HepG2 (cell line): Measurements from ENCODE around the gene ADIPOR2. TPM values are rescaled to one million over a fixed set of nuclear protein-coding genes. Genes with fewer than 3 reads are reported as not detected.

Experiments used
- ATAC-seq: fragments of 200-7000 bp; cut with Tn5 transposase; 3 replicates; pipeline ENCODE4 v1.9.1; 2020; ENCODE audit warnings: mild to moderate bottlenecking, moderate library complexity
- BruUV-seq: library from RNA; stranded (reverse); fragments of 400-500 nt; replicated peaks from 2 replicates; lab custom pipeline; 2021; lab: Mats Ljungman, UMichigan
- CTCF ChIA-PET: fragments of 300-600 bp; formaldehyde crosslinking; extraction: SDS; loops from one replicate; lab custom pipeline; 2021; ENCODE audit warnings: low total read pairs, inconsistent platforms, low intra/inter-chr PET ratio; lab: Yijun Ruan, JAX
- POLR2A ChIA-PET: fragments of 350-600 bp; sonication (Branson Sonifier 250); formaldehyde crosslinking; loops from one replicate; lab custom pipeline; 2020; ENCODE audit warnings: antibody characterized with exemption, inconsistent platforms; lab: Yijun Ruan, JAX
- DNase-seq: peaks from one replicate; pipeline ENCODE4 v3.0.0-alpha.2; 2015; ENCODE audit warnings: low spot score
- FAIRE-seq: peaks from 3 replicates; lab custom pipeline; 2011; peaks lifted over from hg19 to GRCh38; lab: Jason Lieb, UNC
- H2AFZ ChIP-seq: one replicate; pipeline ENCODE4 v1.6.1; 2011; ENCODE audit warnings: low read length, inconsistent platforms
- H3K27ac ChIP-seq: fragments of 300-600 bp; 3 replicates; pipeline ENCODE4 v1.8.0; 2011; ENCODE audit warnings: mixed run types, mild to moderate bottlenecking, mixed read lengths, low read length, inconsistent platforms; ENCODE audit not compliant: insufficient read depth; ENCODE audit errors: extremely low read length
- H3K27me3 ChIP-seq, 2 experiments: fragments of 200-600 bp in 1 of 2; 2 replicates in 1 of 2; 3 replicates in 1 of 2; pipeline versions ENCODE4 v1.6.0 to v1.8.0; 2011; ENCODE audit warnings: low read length in 2 of 2, mild to moderate bottlenecking in 2 of 2, moderate library complexity in 2 of 2, inconsistent platforms in 1 of 2; ENCODE audit not compliant: insufficient read depth in 2 of 2, control insufficient read depth in 1 of 2
- H3K36me3 ChIP-seq, 2 experiments: fragments of 200-600 bp in 1 of 2; replicated peaks in 1 of 2; 2 replicates in 1 of 2; 3 replicates in 1 of 2; pipeline versions ENCODE4 v1.5.1 to v1.8.0; 2011; ENCODE audit warnings: low read length in 2 of 2, inconsistent platforms in 1 of 2; ENCODE audit not compliant: insufficient read depth in 2 of 2, control insufficient read depth in 1 of 2
- H3K4me1 ChIP-seq: 2 replicates; pipeline ENCODE4 v1.5.1; 2012; ENCODE audit warnings: low read length, inconsistent platforms; ENCODE audit not compliant: insufficient read depth
- H3K4me2 ChIP-seq: 2 replicates; pipeline ENCODE4 v1.6.0; 2011; ENCODE audit warnings: low read depth, low read length, inconsistent platforms
- H3K4me3 ChIP-seq, 3 experiments: fragments of 200-600 bp in 1 of 3; sonication (generic), shearing (Covaris generic) in 1 of 3; replicated peaks in 1 of 3; 2 replicates each; pipeline ENCODE4 v1.5.1; 2011 to 2016; ENCODE audit warnings: low read length in 3 of 3, inconsistent platforms in 2 of 3, low read depth in 2 of 3, mild to moderate bottlenecking in 2 of 3, control low read depth in 1 of 3, mixed read lengths in 1 of 3; ENCODE audit not compliant: insufficient read depth in 1 of 3
- H3K79me2 ChIP-seq: one replicate; pipeline ENCODE4 v1.6.1; 2011; ENCODE audit warnings: low read length, inconsistent platforms; ENCODE audit not compliant: insufficient read depth
- H3K9ac ChIP-seq: 2 replicates; pipeline ENCODE4 v1.6.0; 2011; ENCODE audit warnings: mild to moderate bottlenecking, low read depth, low read length, inconsistent platforms; ENCODE audit not compliant: insufficient read depth
- H3K9me3 ChIP-seq: 2 replicates; pipeline ENCODE4 v1.5.1; 2012; ENCODE audit warnings: mild to moderate bottlenecking, low read length
- H4K20me1 ChIP-seq: 2 replicates; pipeline ENCODE4 v1.6.0; 2011; ENCODE audit warnings: inconsistent platforms, mild to moderate bottlenecking, low read length, moderate library complexity; ENCODE audit not compliant: insufficient read depth
- CBFB ChIP-seq: sonication (generic); formaldehyde crosslinking; IDR thresholded peaks from 2 replicates; pipeline ENCODE4 v1.4.0; 2020; ENCODE audit warnings: missing genetic modification reagents
- CREM ChIP-seq, 2 experiments: sonication (generic) in 1 of 2; formaldehyde crosslinking in 1 of 2; IDR thresholded peaks; 2 replicates each; pipeline versions ENCODE4 v1.4.0 to v1.6.1; 2016 to 2020; ENCODE audit warnings: antibody characterized with exemption in 1 of 2, mild to moderate bottlenecking in 1 of 2, missing genetic modification reagents in 1 of 2
- ETV6 ChIP-seq: sonication (generic); formaldehyde crosslinking; conservative IDR thresholded peaks from 2 replicates; pipeline ENCODE4 v1.4.0; 2020; ENCODE audit warnings: missing genetic modification reagents
- GFI1 ChIP-seq: sonication (generic); formaldehyde crosslinking; IDR thresholded peaks from 2 replicates; pipeline ENCODE4 v1.5.0; 2020; ENCODE audit warnings: missing genetic modification reagents, mild to moderate bottlenecking, borderline replicate concordance
- HNRNPH1 ChIP-seq: fragments of 200-400 bp; formaldehyde crosslinking; optimal IDR thresholded peaks from 2 replicates; pipeline ENCODE3; 2017; ENCODE audit warnings: mild to moderate bottlenecking, low read depth, low read length
- HNRNPK ChIP-seq: fragments of 200-400 bp; formaldehyde crosslinking; IDR thresholded peaks from 2 replicates; pipeline ENCODE4 v1.6.1; 2018; ENCODE audit warnings: low read length, low read depth, moderate library complexity, mild to moderate bottlenecking; ENCODE audit not compliant: poor library complexity, severe bottlenecking
- JUN ChIP-seq: sonication (generic); formaldehyde crosslinking; IDR thresholded peaks from 2 replicates; pipeline ENCODE4 v1.4.0; 2020; ENCODE audit warnings: mild to moderate bottlenecking, missing genetic modification reagents
- KAT2B ChIP-seq: fragments of 150-350 bp; IDR thresholded peaks from 2 replicates; pipeline ENCODE4 v1.6.1; 2014; ENCODE audit warnings: low read depth, low read length, borderline replicate concordance
- KMT2A ChIP-seq: sonication (generic); formaldehyde crosslinking; IDR thresholded peaks from 2 replicates; pipeline ENCODE4 v1.4.0; 2020; ENCODE audit warnings: missing genetic modification reagents
- NAIF1 ChIP-seq: sonication (generic); formaldehyde crosslinking; IDR thresholded peaks from 2 replicates; pipeline ENCODE4 v1.5.0; 2020; ENCODE audit warnings: mild to moderate bottlenecking, missing genetic modification reagents, borderline replicate concordance
- NFE2 ChIP-seq: sonication (generic); formaldehyde crosslinking; IDR thresholded peaks from 2 replicates; pipeline ENCODE4 v1.4.0; 2020; ENCODE audit warnings: missing genetic modification reagents
- PAX8 ChIP-seq: sonication (generic); formaldehyde crosslinking; IDR thresholded peaks from 2 replicates; pipeline ENCODE4 v1.8.0; 2022; ENCODE audit warnings: mild to moderate bottlenecking, missing genetic modification reagents, borderline replicate concordance
- POLR2G ChIP-seq: fragments of 200-400 bp; formaldehyde crosslinking; IDR thresholded peaks from 2 replicates; pipeline ENCODE4 v1.6.1; 2018; ENCODE audit warnings: mild to moderate bottlenecking, low read depth, low read length, moderate library complexity
- PRPF4 ChIP-seq: fragments of 200-400 bp; formaldehyde crosslinking; IDR thresholded peaks from 2 replicates; pipeline ENCODE4 v1.6.1; 2016; ENCODE audit warnings: low read length, low read depth; ENCODE audit not compliant: poor library complexity, severe bottlenecking
- SP2 ChIP-seq: sonication (generic); formaldehyde crosslinking; IDR thresholded peaks from 2 replicates; pipeline ENCODE4 v1.5.1; 2020; ENCODE audit warnings: mild to moderate bottlenecking, missing genetic modification reagents
- SRF ChIP-seq: IDR thresholded peaks from 2 replicates; pipeline ENCODE4 v1.6.1; 2011; ENCODE audit warnings: mild to moderate bottlenecking, low read depth, low read length, moderate library complexity
- TOE1 ChIP-seq: sonication (generic); formaldehyde crosslinking; IDR thresholded peaks from 2 replicates; pipeline ENCODE4 v1.4.0; 2020; ENCODE audit warnings: mild to moderate bottlenecking, missing genetic modification reagents
- ZFP36L2 ChIP-seq: sonication (generic); formaldehyde crosslinking; IDR thresholded peaks from 2 replicates; pipeline ENCODE4 v1.4.0; 2020; ENCODE audit warnings: missing genetic modification reagents
- ZMYM2 ChIP-seq: sonication (generic); formaldehyde crosslinking; IDR thresholded peaks from 2 replicates; pipeline ENCODE4 v1.8.0; 2022; ENCODE audit warnings: mild to moderate bottlenecking, missing genetic modification reagents
- ZNF136 ChIP-seq: sonication (generic); formaldehyde crosslinking; IDR thresholded peaks from 2 replicates; pipeline ENCODE4 v1.8.1; 2022; ENCODE audit warnings: low read depth, mild to moderate bottlenecking, moderate library complexity, missing genetic modification reagents
- ZNF691 ChIP-seq: sonication (generic); formaldehyde crosslinking; IDR thresholded peaks from 2 replicates; pipeline ENCODE4 v1.4.0; 2020; ENCODE audit warnings: missing genetic modification reagents, low read depth, mild to moderate bottlenecking, borderline replicate concordance
- ZNF850 ChIP-seq: sonication (generic); formaldehyde crosslinking; conservative IDR thresholded peaks from 2 replicates; pipeline ENCODE4 v1.9.0; 2021; ENCODE audit warnings: mild to moderate bottlenecking, missing genetic modification reagents
- WGBS: methylation state at CpG from one replicate; pipeline ENCODE4 v1.1.6; 2017; ENCODE audit warnings: low lambda C conversion rate; 5-methylcytosine and 5-hydroxymethylcytosine counted together
- in situ Hi-C: cut with HindIII; loops from 2 replicates; pipeline ENCODE4 v1.10.0; 2017; ENCODE audit warnings: low pct_unique_long_range_greater_than_20kb; ENCODE audit not compliant: extremely low pct_ligation_motif_present
- intact Hi-C: fragments of 100-400 bp; cut with micrococcal nuclease; formaldehyde crosslinking; loops from one replicate; pipeline ENCODE4 v1.10.0; 2022; ENCODE audit not compliant: unreplicated experiment
- polyA plus RNA-seq, 8 experiments: library from polyadenylated mRNA; depleted of rRNA in 3 of 8; stranded (reverse) in 7 of 8; unstranded in 1 of 8; fragments of >200 nt; fragmentation: Illumina TruSeq in 4 of 8; extraction: Trizol in 4 of 8; gene quantifications; 2 replicates each; pipeline versions ENCODE4 v1.2.1 to v1.2.3, GENCODE V29; 2011 to 2016; ENCODE audit warnings: low read depth in 4 of 8, missing spikeins in 1 of 8, mixed read lengths in 1 of 8; ENCODE audit not compliant: insufficient read depth in 1 of 8
- total RNA-seq, 5 experiments: library from RNA; depleted of rRNA; stranded (reverse); fragments of >200 nt; fragmentation: Illumina TruSeq; extraction: Trizol; gene quantifications; 2 replicates each; pipeline ENCODE4 v1.2.3, GENCODE V29; 2016; ENCODE audit warnings: low read depth in 1 of 5
- TF ChIP-seq, protein P1 (sequence below): sonication (generic); formaldehyde crosslinking; IDR thresholded peaks from 2 replicates; pipeline ENCODE4 v1.5.0; 2020; ENCODE audit warnings: missing genetic modification reagents, mild to moderate bottlenecking, borderline replicate concordance
- TF ChIP-seq, protein P2 (sequence below): sonication (generic); formaldehyde crosslinking; IDR thresholded peaks from 2 replicates; pipeline ENCODE4 v1.8.1; 2023; ENCODE audit warnings: mild to moderate bottlenecking, missing genetic modification reagents, borderline replicate concordance

Gene ADIPOR2
- total and polyA plus RNA-seq, 2 of the 13 experiments (the other 11 are each of a cell fraction or from before 2014, with no cell fraction given) = 35.2 to 52.2 TPM

DNA sequence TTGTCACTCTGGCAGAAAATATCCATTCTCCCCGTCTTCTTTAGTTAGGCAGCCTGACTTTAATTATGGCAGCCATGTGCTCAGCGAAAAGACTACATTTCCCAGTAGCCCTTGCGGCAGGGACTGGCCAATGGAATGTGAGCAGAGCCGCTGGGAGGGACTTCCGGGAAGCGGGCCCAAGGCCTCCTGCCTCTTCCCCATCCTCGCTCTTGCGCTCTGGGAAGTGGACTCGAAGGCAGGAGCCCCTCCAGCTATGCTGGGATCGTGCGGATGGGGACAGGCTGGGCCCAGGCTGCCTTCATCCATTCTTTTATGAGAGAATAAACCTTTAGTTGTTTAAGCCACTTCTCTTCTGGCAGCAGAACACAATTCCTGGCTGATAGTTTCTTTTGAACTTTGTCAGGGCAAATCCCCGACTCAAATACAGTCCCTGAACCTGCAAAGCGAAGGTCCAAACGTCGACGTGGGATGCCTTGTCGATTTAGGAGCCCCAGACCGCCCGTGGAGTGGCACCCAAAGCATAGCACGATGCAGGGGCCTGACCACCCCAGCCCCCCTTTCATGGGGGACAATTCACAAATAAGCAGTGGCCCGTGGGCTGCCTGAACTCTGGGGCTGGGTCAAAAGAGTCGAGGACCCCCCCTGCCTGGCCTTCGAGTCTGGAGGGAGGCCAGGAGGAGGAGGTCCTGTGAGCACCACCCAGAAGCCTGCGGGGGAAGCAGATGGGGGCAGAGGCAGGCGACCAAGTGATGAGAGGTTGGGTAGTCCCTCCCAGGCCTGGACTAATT, 113.9 kb downstream of the ADIPOR2 start:
- no peak overlapping the region for H3K4me3 ChIP-seq
- FAIRE-seq (peak; percentile 50), ATAC-seq (peak; percentile 78), DNase-seq (peak; percentile 69)
- H3K4me2 ChIP-seq = no peak overlapping the region
- intact Hi-C loops (no loop called here), in situ Hi-C loops (loop anchor here (10.0 kb wide), 1 partner anchor 230 kb away; no protein-coding TSS in a partner anchor)
- ChIA-PET POLR2A (no interaction called here), CTCF (no interaction called here)
- no peaks in the 10 kb centered on the region for H3K27me3 ChIP-seq
- H4K20me1 ChIP-seq = no peaks in the 10 kb centered on the region
- no peaks in the 10 kb centered on the region for H3K79me2 ChIP-seq
- no peak overlapping the region for H3K9ac ChIP-seq
- 74% methylated on average over 25 of the region's 25 CpGs for WGBS
- BruUV-seq = no TSS peak
- no peak overlapping the region for H2AFZ ChIP-seq
- H3K36me3 ChIP-seq = peaks cover 0 to under 1% of the 10 kb centered on the region in 2 experiments; a peak in 2 of 5 replicates
- H3K4me1 ChIP-seq = peaks cover 52% of the 10 kb centered on the region
- no peak overlapping the region for H3K27ac ChIP-seq
- no peaks in the 10 kb centered on the region for H3K9me3 ChIP-seq
- no peak for TF ChIP-seq HNRNPK
- TF ChIP-seq ZMYM2 (CRISPR knock-in tag) = no peak
- peak; percentile 53; the same call in 1 of the 2 replicates for TF ChIP-seq CREM (IDR thresholded peaks at IDR 0.05)
- no peak for TF ChIP-seq CREM (CRISPR knock-in tag; IDR thresholded peaks at IDR 0.05)
- no peak for TF ChIP-seq ZFP36L2
- TF ChIP-seq ZNF850 (CRISPR knock-in tag) = no peak
- TF ChIP-seq, protein P1, sequence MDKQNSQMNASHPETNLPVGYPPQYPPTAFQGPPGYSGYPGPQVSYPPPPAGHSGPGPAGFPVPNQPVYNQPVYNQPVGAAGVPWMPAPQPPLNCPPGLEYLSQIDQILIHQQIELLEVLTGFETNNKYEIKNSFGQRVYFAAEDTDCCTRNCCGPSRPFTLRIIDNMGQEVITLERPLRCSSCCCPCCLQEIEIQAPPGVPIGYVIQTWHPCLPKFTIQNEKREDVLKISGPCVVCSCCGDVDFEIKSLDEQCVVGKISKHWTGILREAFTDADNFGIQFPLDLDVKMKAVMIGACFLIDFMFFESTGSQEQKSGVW = no peak
- no peak for TF ChIP-seq ZNF691 (CRISPR knock-in tag)
- TF ChIP-seq, protein P2, sequence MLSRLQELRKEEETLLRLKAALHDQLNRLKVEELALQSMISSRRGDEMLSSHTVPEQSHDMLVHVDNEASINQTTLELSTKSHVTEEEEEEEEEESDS (CRISPR knock-in tag) = no peak
- TF ChIP-seq SP2 (CRISPR knock-in tag) = peak; percentile 86
- TF ChIP-seq TOE1 (CRISPR knock-in tag) = no peak
- TF ChIP-seq ETV6 (CRISPR knock-in tag) = 0 out of 2 replicates have a peak, but pooled peaks have one; percentile 18
- no peak for TF ChIP-seq GFI1 (CRISPR knock-in tag)
- no peak for TF ChIP-seq PAX8
- TF ChIP-seq JUN (CRISPR knock-in tag) = no peak
- TF ChIP-seq SRF = no peak
- no peak for TF ChIP-seq NAIF1
- TF ChIP-seq KAT2B = no peak
- no peak for TF ChIP-seq CBFB
- no peak for TF ChIP-seq PRPF4
- TF ChIP-seq ZNF136 (CRISPR knock-in tag) = no peak
- TF ChIP-seq NFE2 (CRISPR knock-in tag) = no peak
- TF ChIP-seq HNRNPH1 = no peak
- TF ChIP-seq POLR2G = peak; percentile 56; the same call in 1 of the 2 replicates
- no peak for TF ChIP-seq KMT2A (CRISPR knock-in tag)
